ENCODE measurements around the gene CDC14A.

Gene CDC14A

GRCh38 chr1:100415498-100415778 lies 63.1 kb downstream of the CDC14A start:
- no peak for TF ChIP-seq CTCF (conservative IDR thresholded peaks at IDR 0.05; ENCODE audit: low read depth, low read length)
- H3K4me3 ChIP-seq (ENCODE audit: low read length) = no peak overlapping the region
- no peak for DNase-seq (ENCODE audit: low read depth)

- DNase-seq (ENCODE audit: low read depth) = no peak
- TF ChIP-seq CTCF (conservative IDR thresholded peaks at IDR 0.05; ENCODE audit: low read depth, low read length) = no peak
- no peak overlapping the region for H3K4me3 ChIP-seq (ENCODE audit: low read length)
These were observed 66.8 kb downstream of the CDC14A start for GRCh38 chr1:100419072-100419471.

- H3K4me3 ChIP-seq (ENCODE audit: low read length) = no peak overlapping the region
- no peak for DNase-seq (ENCODE audit: low read depth)
- TF ChIP-seq CTCF (conservative IDR thresholded peaks at IDR 0.05; ENCODE audit: low read depth, low read length) = no peak
These were observed 69.8 kb downstream of the CDC14A start for GRCh38 chr1:100422065-100422464.

- TF ChIP-seq CTCF (conservative IDR thresholded peaks at IDR 0.05; ENCODE audit: low read depth, low read length) = no peak
- DNase-seq (ENCODE audit: low read depth) = no peak
- H3K4me3 ChIP-seq (ENCODE audit: low read length) = no peak overlapping the region
These were observed 71.6 kb downstream of the CDC14A start for GRCh38 chr1:100423832-100424337.

- no peak for TF ChIP-seq CTCF (conservative IDR thresholded peaks at IDR 0.05; ENCODE audit: low read depth, low read length)
- no peak for DNase-seq (ENCODE audit: low read depth)
- no peak overlapping the region for H3K4me3 ChIP-seq (ENCODE audit: low read length)
These were observed 75.9 kb downstream of the CDC14A start for GRCh38 chr1:100428160-100428559.

- TF ChIP-seq CTCF (conservative IDR thresholded peaks at IDR 0.05; ENCODE audit: low read depth, low read length) = no peak
- H3K4me3 ChIP-seq (ENCODE audit: low read length) = no peak overlapping the region
- DNase-seq (ENCODE audit: low read depth) = no peak
These were observed 78.0 kb downstream of the CDC14A start for GRCh38 chr1:100430325-100430756.

- H3K4me3 ChIP-seq (ENCODE audit: low read length) = no peak overlapping the region
- TF ChIP-seq CTCF (conservative IDR thresholded peaks at IDR 0.05; ENCODE audit: low read depth, low read length) = no peak
- DNase-seq (ENCODE audit: low read depth) = no peak
These were observed 79.6 kb downstream of the CDC14A start for GRCh38 chr1:100431954-100432353.
